Astrocyte (in vitro differentiated cells and primary cell): ENCODE measurements around the gene POLR2E. TPM values are rescaled to one million over a fixed set of nuclear protein-coding genes. Genes with fewer than 3 reads are reported as not detected.

Experiments
- DNase-seq: peaks from one replicate; pipeline ENCODE4 v3.0.0-alpha.2; 2010; ENCODE audit warnings: low read depth
- FAIRE-seq: peaks from 2 replicates; lab custom pipeline; 2011; peaks lifted over from hg19 to GRCh38; lab: Jason Lieb, UNC
- H2AFZ ChIP-seq: 2 replicates; pipeline ENCODE4 v1.6.0; 2012; ENCODE audit warnings: low read depth, low read length, inconsistent platforms
- H3K27ac ChIP-seq: 2 replicates; pipeline ENCODE4 v1.5.1; 2011; ENCODE audit warnings: low read depth, low read length, inconsistent platforms
- H3K27me3 ChIP-seq: 2 replicates; pipeline ENCODE4 v1.6.0; 2011; ENCODE audit warnings: low read length, inconsistent platforms; ENCODE audit not compliant: insufficient read depth
- H3K36me3 ChIP-seq: 2 replicates; pipeline ENCODE4 v1.5.1; 2011; ENCODE audit warnings: low read length, inconsistent platforms; ENCODE audit not compliant: insufficient read depth
- H3K4me1 ChIP-seq: 2 replicates; pipeline ENCODE4 v1.5.1; 2011; ENCODE audit warnings: low read length, inconsistent platforms; ENCODE audit not compliant: insufficient read depth
- H3K4me2 ChIP-seq: 2 replicates; pipeline ENCODE4 v1.6.0; 2012; ENCODE audit warnings: low read length, inconsistent platforms
- H3K4me3 ChIP-seq: 2 replicates; pipeline ENCODE4 v1.5.1; 2011; ENCODE audit warnings: low read depth, mild to moderate bottlenecking, low read length, inconsistent platforms; ENCODE audit not compliant: insufficient read depth
- H3K79me2 ChIP-seq: 2 replicates; pipeline ENCODE4 v1.6.0; 2012; ENCODE audit warnings: mild to moderate bottlenecking, low read length, inconsistent platforms; ENCODE audit not compliant: insufficient read depth
- H3K9ac ChIP-seq: 2 replicates; pipeline ENCODE4 v1.6.0; 2012; ENCODE audit warnings: mild to moderate bottlenecking, low read length, inconsistent platforms
- H3K9me3 ChIP-seq: 2 replicates; pipeline ENCODE4 v1.5.1; 2012; ENCODE audit warnings: low read depth, mild to moderate bottlenecking, low read length, inconsistent platforms; ENCODE audit not compliant: insufficient read depth
- H4K20me1 ChIP-seq: 2 replicates; pipeline ENCODE4 v1.6.0; 2012; ENCODE audit warnings: low read length, inconsistent platforms; ENCODE audit not compliant: insufficient read depth
- H3K27ac Mint-ChIP-seq: one replicate; pipeline ENCODE4 v1.8.0; 2021; ENCODE audit warnings: mild to moderate bottlenecking, mixed read lengths; ENCODE audit not compliant: unreplicated experiment
- H3K27me3 Mint-ChIP-seq: one replicate; pipeline ENCODE4 v1.8.0; 2021; ENCODE audit warnings: low read depth, mixed read lengths; ENCODE audit not compliant: unreplicated experiment
- H3K36me3 Mint-ChIP-seq: one replicate; pipeline ENCODE4 v1.8.0; 2021; ENCODE audit warnings: low read depth, mixed read lengths; ENCODE audit not compliant: unreplicated experiment
- H3K4me1 Mint-ChIP-seq: one replicate; pipeline ENCODE4 v1.8.0; 2021; ENCODE audit warnings: low read depth, mixed read lengths; ENCODE audit not compliant: unreplicated experiment
- H3K4me3 Mint-ChIP-seq: one replicate; pipeline ENCODE4 v1.8.0; 2021; ENCODE audit warnings: mild to moderate bottlenecking, moderate library complexity, mixed read lengths; ENCODE audit not compliant: unreplicated experiment
- H3K9me3 Mint-ChIP-seq: one replicate; pipeline ENCODE4 v1.8.0; 2021; ENCODE audit warnings: mild to moderate bottlenecking, mixed read lengths; ENCODE audit not compliant: unreplicated experiment
- EZH2 ChIP-seq: IDR thresholded peaks from 2 replicates; pipeline ENCODE4 v1.6.1; 2012; ENCODE audit warnings: mild to moderate bottlenecking, low read length, inconsistent platforms; ENCODE audit not compliant: insufficient read depth
- total RNA-seq: library from RNA; stranded (reverse); gene quantifications from 2 replicates; pipeline ENCODE4 v1.2.1, GENCODE V29; 2021
- TF ChIP-seq, protein P1 (sequence below): IDR thresholded peaks from 2 replicates; pipeline ENCODE4 v1.5.1; 2011; ENCODE audit warnings: low read depth, mild to moderate bottlenecking, inconsistent platforms, low read length, moderate library complexity; ENCODE audit not compliant: insufficient read depth

The POLR2E gene
- total RNA-seq, 1 donor from 2014 or later, result 207 TPM

- H3K27ac ChIP-seq, result no peak overlapping the region
- Mint-ChIP-seq H3K4me1 (no peaks in the 10 kb centered on the region), H3K27me3 (no peaks in the 10 kb centered on the region), H3K9me3 (peaks cover 2% of the 10 kb centered on the region), H3K36me3 (peaks cover 11% of the 10 kb centered on the region), H3K4me3 (no peak overlapping the region), H3K27ac (no peak overlapping the region)
- H4K20me1 ChIP-seq, result peaks cover 30% of the 10 kb centered on the region
- H3K36me3 ChIP-seq, result peaks cover 7% of the 10 kb centered on the region
- no peak for TF ChIP-seq EZH2
- TF ChIP-seq, protein P1, sequence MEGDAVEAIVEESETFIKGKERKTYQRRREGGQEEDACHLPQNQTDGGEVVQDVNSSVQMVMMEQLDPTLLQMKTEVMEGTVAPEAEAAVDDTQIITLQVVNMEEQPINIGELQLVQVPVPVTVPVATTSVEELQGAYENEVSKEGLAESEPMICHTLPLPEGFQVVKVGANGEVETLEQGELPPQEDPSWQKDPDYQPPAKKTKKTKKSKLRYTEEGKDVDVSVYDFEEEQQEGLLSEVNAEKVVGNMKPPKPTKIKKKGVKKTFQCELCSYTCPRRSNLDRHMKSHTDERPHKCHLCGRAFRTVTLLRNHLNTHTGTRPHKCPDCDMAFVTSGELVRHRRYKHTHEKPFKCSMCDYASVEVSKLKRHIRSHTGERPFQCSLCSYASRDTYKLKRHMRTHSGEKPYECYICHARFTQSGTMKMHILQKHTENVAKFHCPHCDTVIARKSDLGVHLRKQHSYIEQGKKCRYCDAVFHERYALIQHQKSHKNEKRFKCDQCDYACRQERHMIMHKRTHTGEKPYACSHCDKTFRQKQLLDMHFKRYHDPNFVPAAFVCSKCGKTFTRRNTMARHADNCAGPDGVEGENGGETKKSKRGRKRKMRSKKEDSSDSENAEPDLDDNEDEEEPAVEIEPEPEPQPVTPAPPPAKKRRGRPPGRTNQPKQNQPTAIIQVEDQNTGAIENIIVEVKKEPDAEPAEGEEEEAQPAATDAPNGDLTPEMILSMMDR, result no peak
- H3K4me2 ChIP-seq, result no peak overlapping the region
- no peak for FAIRE-seq
- no peaks in the 10 kb centered on the region for H3K9me3 ChIP-seq
- DNase-seq, result no peak
- H3K4me1 ChIP-seq, result no peaks in the 10 kb centered on the region
- H3K27me3 ChIP-seq, result no peaks in the 10 kb centered on the region
- no peak overlapping the region for H3K9ac ChIP-seq
- H3K79me2 ChIP-seq, result peaks cover 7% of the 10 kb centered on the region
- no peak overlapping the region for H2AFZ ChIP-seq
- H3K4me3 ChIP-seq, result no peak overlapping the region
Observed at GRCh38 chr19:1119475-1120217, 24.5 kb upstream of the POLR2E start.

DNA sequence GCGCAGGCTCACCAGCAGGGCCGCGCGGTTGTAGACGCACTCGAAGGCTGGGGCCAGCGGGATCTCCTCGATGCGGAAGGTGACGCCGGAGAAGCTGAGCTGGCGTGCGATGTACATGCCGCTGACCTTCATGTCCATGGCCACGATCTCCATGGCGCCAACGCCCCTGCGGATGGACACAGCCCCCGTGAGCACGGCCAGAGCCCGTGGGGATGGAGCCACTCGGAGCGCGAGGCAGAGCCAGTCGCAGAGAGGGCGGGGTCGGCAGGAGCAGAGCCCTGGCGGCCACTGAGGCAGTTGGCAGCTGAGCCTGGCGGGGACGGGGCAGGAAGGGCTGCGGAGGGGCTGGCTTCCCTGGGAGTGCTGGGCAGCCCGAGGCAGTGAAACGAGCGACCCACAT lies 23.8 kb upstream of the POLR2E start:
- no peak overlapping the region for H2AFZ ChIP-seq

More for the DNA sequence above, 23.8 kb upstream of the POLR2E start:
- DNase-seq (no peak), FAIRE-seq (no peak)
- H3K27ac ChIP-seq, result no peak overlapping the region
- TF ChIP-seq, protein P1, result no peak
- no peak overlapping the region for H3K9ac ChIP-seq
- Mint-ChIP-seq H3K9me3 (peaks cover 2% of the 10 kb centered on the region), H3K36me3 (peaks cover 11% of the 10 kb centered on the region), H3K4me1 (no peaks in the 10 kb centered on the region), H3K4me3 (no peak overlapping the region), H3K27ac (no peak overlapping the region), H3K27me3 (no peaks in the 10 kb centered on the region)
- H3K4me2 ChIP-seq, result no peak overlapping the region
- peaks cover 29% of the 10 kb centered on the region for H4K20me1 ChIP-seq
- no peaks in the 10 kb centered on the region for H3K9me3 ChIP-seq
- H3K79me2 ChIP-seq, result peaks cover 6% of the 10 kb centered on the region
- peaks cover 7% of the 10 kb centered on the region for H3K36me3 ChIP-seq
- peaks cover under 1% of the 10 kb centered on the region for H3K4me1 ChIP-seq
- no peaks in the 10 kb centered on the region for H3K27me3 ChIP-seq
- H3K4me3 ChIP-seq, result no peak overlapping the region
